ENCODE results near the gene TWF1.
"Not testable (repeated sequence)": the region's sequence is repeated elsewhere in the genome, so short reads cannot be mapped to it uniquely, and the experiment has no call there.

TWF1 gene

GRCh38 chr12:43758728-43759563 is 47.2 kb downstream of the TWF1 start, which contains the start of the genes IRAK4 and PUS7L:
IRAK4 (plus strand) TSS chr12:43758951; CDS start chr12:43768112, 9,161 bp downstream.
PUS7L (minus strand) TSS chr12:43758790; CDS start chr12:43755245, 3,545 bp downstream.
- H3K4me1 ChIP-seq (ENCODE audit: low read depth, poor library complexity, severe bottlenecking): peaks cover 51% of the 10 kb centered on the region

GRCh38 chr12:43758247-43758727 is 47.8 kb downstream of the TWF1 start:
- peak overlapping the region; percentile 90; the same call in 1 of the 2 replicates for H2AFZ ChIP-seq (ENCODE audit: low read depth)
- H3K27me3 ChIP-seq (ENCODE audit: insufficient read depth, low read depth): peaks cover 5% of the 10 kb centered on the region; the same call in 1 of the 2 replicates
- peak overlapping the region; percentile 45; the same call in 1 of the 2 replicates for H3K9ac ChIP-seq

More at GRCh38 chr12:43758728-43759563, 47.2 kb downstream of the TWF1 start, which contains the start of the genes IRAK4 and PUS7L:
- Histone ChIP-seq H3K36me3 (ENCODE audit: insufficient read depth) (0 out of 2 replicates have a peak, but pooled peaks cover 3% of the 10 kb centered on the region), H3K27ac (peak within 1 kb of the TSS; percentile 88), H3K4me2 (peak within 1 kb of the TSS; percentile 90), H4K20me1 (ENCODE audit: insufficient read depth) (no peaks in the 10 kb centered on the region), H3K27me3 (ENCODE audit: insufficient read depth, low read depth) (peaks cover 5% of the 10 kb centered on the region; the same call in 1 of the 2 replicates), H2AFZ (ENCODE audit: low read depth) (peak within 1 kb of the TSS; percentile 90), H3K4me3 (IDR thresholded peaks at IDR 0.05; ENCODE audit: insufficient read depth, low read depth, low read length) (no peak within 1 kb of the TSS), H3K9ac (peak within 1 kb of the TSS; percentile 67), H3K79me2 (ENCODE audit: insufficient read depth, low read depth) (peaks cover 29% of the 10 kb centered on the region)
- TF ChIP-seq, protein P1, sequence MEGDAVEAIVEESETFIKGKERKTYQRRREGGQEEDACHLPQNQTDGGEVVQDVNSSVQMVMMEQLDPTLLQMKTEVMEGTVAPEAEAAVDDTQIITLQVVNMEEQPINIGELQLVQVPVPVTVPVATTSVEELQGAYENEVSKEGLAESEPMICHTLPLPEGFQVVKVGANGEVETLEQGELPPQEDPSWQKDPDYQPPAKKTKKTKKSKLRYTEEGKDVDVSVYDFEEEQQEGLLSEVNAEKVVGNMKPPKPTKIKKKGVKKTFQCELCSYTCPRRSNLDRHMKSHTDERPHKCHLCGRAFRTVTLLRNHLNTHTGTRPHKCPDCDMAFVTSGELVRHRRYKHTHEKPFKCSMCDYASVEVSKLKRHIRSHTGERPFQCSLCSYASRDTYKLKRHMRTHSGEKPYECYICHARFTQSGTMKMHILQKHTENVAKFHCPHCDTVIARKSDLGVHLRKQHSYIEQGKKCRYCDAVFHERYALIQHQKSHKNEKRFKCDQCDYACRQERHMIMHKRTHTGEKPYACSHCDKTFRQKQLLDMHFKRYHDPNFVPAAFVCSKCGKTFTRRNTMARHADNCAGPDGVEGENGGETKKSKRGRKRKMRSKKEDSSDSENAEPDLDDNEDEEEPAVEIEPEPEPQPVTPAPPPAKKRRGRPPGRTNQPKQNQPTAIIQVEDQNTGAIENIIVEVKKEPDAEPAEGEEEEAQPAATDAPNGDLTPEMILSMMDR (conservative IDR thresholded peaks at IDR 0.05; ENCODE audit: low read depth, low read length): 0 out of 2 replicates have a peak, but pooled peaks have one; percentile 25

DNA sequence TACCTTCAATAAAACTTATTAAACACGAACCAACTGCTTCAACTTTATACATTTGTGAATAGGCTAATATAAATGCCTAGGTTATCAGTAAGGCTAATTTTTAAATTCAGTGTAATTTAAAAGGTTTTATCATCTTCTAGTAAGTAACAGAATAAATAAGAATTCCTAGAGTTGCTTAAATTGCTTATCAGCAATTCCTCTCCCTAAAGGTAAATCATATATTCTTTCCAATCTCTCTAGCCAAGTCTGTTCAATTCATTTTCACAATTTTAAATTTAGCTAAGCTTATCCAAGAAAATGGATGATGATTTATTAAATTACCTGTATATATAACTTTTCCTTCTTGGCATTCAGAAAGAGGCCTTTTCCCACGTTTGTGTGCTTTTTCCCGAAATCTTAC is 52.1 kb downstream of the TWF1 start:
- peaks cover 5% of the 10 kb centered on the region; the same call in 1 of the 2 replicates for H3K27me3 ChIP-seq (ENCODE audit: insufficient read depth, low read depth)
- H3K27ac ChIP-seq: no peak overlapping the region
- H4K20me1 ChIP-seq (ENCODE audit: insufficient read depth): no peaks in the 10 kb centered on the region
- H3K4me2 ChIP-seq: peak overlapping the region; percentile 15; the same call in 1 of the 2 replicates
- H3K4me1 ChIP-seq (ENCODE audit: low read depth, poor library complexity, severe bottlenecking): peaks cover 36% of the 10 kb centered on the region
- no peak overlapping the region for H3K9ac ChIP-seq
- peaks cover 20% of the 10 kb centered on the region; the same call in 1 of the 2 replicates for H3K79me2 ChIP-seq (ENCODE audit: insufficient read depth, low read depth)
- no peak overlapping the region for H2AFZ ChIP-seq (ENCODE audit: low read depth)
- H3K4me3 ChIP-seq (IDR thresholded peaks at IDR 0.05; ENCODE audit: insufficient read depth, low read depth, low read length): no peak overlapping the region
- TF ChIP-seq, protein P1 (conservative IDR thresholded peaks at IDR 0.05; ENCODE audit: low read depth, low read length): no peak
- 0 out of 2 replicates have a peak, but pooled peaks cover 6% of the 10 kb centered on the region for H3K36me3 ChIP-seq (ENCODE audit: insufficient read depth)

More at GRCh38 chr12:43758247-43758727, 47.8 kb downstream of the TWF1 start:
- Histone ChIP-seq H3K4me1 (ENCODE audit: low read depth, poor library complexity, severe bottlenecking) (peaks cover 58% of the 10 kb centered on the region), H3K36me3 (ENCODE audit: insufficient read depth) (0 out of 2 replicates have a peak, but pooled peaks cover 6% of the 10 kb centered on the region), H3K4me3 (IDR thresholded peaks at IDR 0.05; ENCODE audit: insufficient read depth, low read depth, low read length) (no peak overlapping the region), H4K20me1 (ENCODE audit: insufficient read depth) (no peaks in the 10 kb centered on the region), H3K79me2 (ENCODE audit: insufficient read depth, low read depth) (peaks cover 29% of the 10 kb centered on the region), H3K4me2 (peak overlapping the region; percentile 81), H3K27ac (no peak overlapping the region; the same call in 1 of the 2 replicates)
- TF ChIP-seq, protein P1 (conservative IDR thresholded peaks at IDR 0.05; ENCODE audit: low read depth, low read length): no peak

DNA sequence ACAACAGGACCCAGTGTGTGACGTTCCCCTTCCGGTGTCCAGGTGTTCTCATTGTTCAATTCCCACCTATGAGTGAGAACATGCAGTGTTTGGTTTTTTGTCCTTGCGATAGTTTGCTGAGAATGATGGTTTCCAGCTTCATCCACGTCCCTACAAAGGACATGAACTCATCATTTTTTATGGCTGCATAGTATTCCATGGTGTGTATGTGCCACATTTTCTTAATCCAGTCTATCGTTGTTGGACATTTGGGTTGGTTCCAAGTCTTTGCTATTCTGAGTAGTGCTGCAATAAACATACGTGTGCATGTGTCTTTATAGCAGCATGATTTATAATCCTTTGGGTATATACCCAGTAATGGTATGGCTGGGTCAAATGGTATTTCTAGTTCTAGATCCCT is 54.8 kb downstream of the TWF1 start:
- not testable (repeated sequence) for H3K79me2 ChIP-seq (ENCODE audit: insufficient read depth, low read depth); H3K36me3 ChIP-seq (ENCODE audit: insufficient read depth); H2AFZ ChIP-seq (ENCODE audit: low read depth); H3K27ac ChIP-seq; H3K27me3 ChIP-seq (ENCODE audit: insufficient read depth, low read depth); H3K9ac ChIP-seq; H3K4me2 ChIP-seq; H4K20me1 ChIP-seq (ENCODE audit: insufficient read depth); H3K4me3 ChIP-seq (IDR thresholded peaks at IDR 0.05; ENCODE audit: insufficient read depth, low read depth, low read length)
- H3K4me1 ChIP-seq (ENCODE audit: low read depth, poor library complexity, severe bottlenecking): peaks cover 22% of the 10 kb centered on the region

Measured in KMS-11 (cell line).